Retinal pigment epithelial cell (primary cell): ENCODE measurements around the gene TKTL1.

ENCODE experiments used
- DNase-seq: peaks from one replicate; pipeline ENCODE4 v3.0.0-alpha.2; 2010; ENCODE audit warnings: low read depth
- H3K4me3 ChIP-seq: 2 replicates; pipeline ENCODE4 v1.5.1; 2011; ENCODE audit warnings: mild to moderate bottlenecking, low read length, control low read depth, moderate library complexity
- CTCF ChIP-seq: conservative IDR thresholded peaks from 2 replicates; pipeline ENCODE4 v1.5.1; 2011; ENCODE audit warnings: low read depth, low read length, control low read depth, inconsistent platforms

TKTL1 gene

GRCh38 chrX:154352012-154352401 lies 56.4 kb downstream of the TKTL1 start:
- no peak for DNase-seq
- no peak overlapping the region for H3K4me3 ChIP-seq
- TF ChIP-seq CTCF = no peak

- no peak for DNase-seq
- TF ChIP-seq CTCF = no peak
- no peak overlapping the region for H3K4me3 ChIP-seq
Observed at GRCh38 chrX:154352466-154352865, 56.9 kb downstream of the TKTL1 start.

GRCh38 chrX:154353172-154353843 lies 57.7 kb downstream of the TKTL1 start:
- no peak for DNase-seq

GRCh38 chrX:154354013-154354412 lies 58.4 kb downstream of the TKTL1 start:
- DNase-seq = no peak
- TF ChIP-seq CTCF = no peak

More at GRCh38 chrX:154353172-154353843, 57.7 kb downstream of the TKTL1 start:
- TF ChIP-seq CTCF = no peak
- H3K4me3 ChIP-seq = no peak overlapping the region

GRCh38 chrX:154354516-154354915 lies 58.9 kb downstream of the TKTL1 start:
- H3K4me3 ChIP-seq = no peak overlapping the region
- DNase-seq = no peak
- no peak for TF ChIP-seq CTCF

More at GRCh38 chrX:154354013-154354412, 58.4 kb downstream of the TKTL1 start:
- H3K4me3 ChIP-seq = no peak overlapping the region

- no peak overlapping the region for H3K4me3 ChIP-seq
- no peak for TF ChIP-seq CTCF
- no peak for DNase-seq
Observed at GRCh38 chrX:154355094-154355775, 59.6 kb downstream of the TKTL1 start.

- no peak overlapping the region for H3K4me3 ChIP-seq
- no peak for TF ChIP-seq CTCF
- DNase-seq = no peak
Observed at GRCh38 chrX:154355776-154356140, 60.2 kb downstream of the TKTL1 start.
